ENCODE data around the gene SEMA6D. TPM values are rescaled to one million over a fixed set of nuclear protein-coding genes. Genes with fewer than 3 reads are reported as not detected.

SEMA6D gene
- total RNA-seq, 1 experiment from 2014 or later: 15.8 TPM

GRCh38 chr15:47762621-47763020 lies 45.3 kb downstream of the SEMA6D start:
- no peak overlapping the region for H3K4ac ChIP-seq (ENCODE audit: low read depth, low read length)
- no peak overlapping the region for H3K23ac ChIP-seq (ENCODE audit: insufficient read length, low read depth, low read length)
- H3K9me3 Mint-ChIP-seq: no peaks in the 10 kb centered on the region
- no peak overlapping the region for H3K14ac ChIP-seq (ENCODE audit: insufficient read depth, low read length)
- no peak overlapping the region for H2BK12ac ChIP-seq (ENCODE audit: insufficient read length, low read depth, low read length)
- H3K4me1 ChIP-seq (ENCODE audit: insufficient read depth, low read length): no peaks in the 10 kb centered on the region
- no peaks in the 10 kb centered on the region for H3K79me1 ChIP-seq (ENCODE audit: insufficient read depth, low read depth, low read length, poor library complexity, severe bottlenecking)
- no peak for DNase-seq
- no peak overlapping the region for H2BK120ac ChIP-seq (ENCODE audit: low read depth, low read length, poor library complexity, severe bottlenecking)
- H2AK5ac ChIP-seq (ENCODE audit: insufficient read length, low read length): no peak overlapping the region
- H3K56ac ChIP-seq (ENCODE audit: insufficient read length, low read depth, low read length): no peak overlapping the region
- no peak overlapping the region for H3K27ac Mint-ChIP-seq
- H3K27ac ChIP-seq (ENCODE audit: insufficient read length, low read depth, low read length): no peak overlapping the region
- H3K4me3 Mint-ChIP-seq: no peak overlapping the region
- H3T11ph ChIP-seq (ENCODE audit: low read length): no peak overlapping the region
- H3K79me2 ChIP-seq (ENCODE audit: insufficient read depth, low read length): no peaks in the 10 kb centered on the region
- WGBS (ENCODE audit: extremely low coverage, insufficient read length, low lambda C conversion rate): no CpG with 5 or more reads among the region's 3 CpGs
- no peak overlapping the region for H4K91ac ChIP-seq (ENCODE audit: insufficient read length, low read depth, low read length)
- H3K27me3 Mint-ChIP-seq (ENCODE audit: low read depth): no peaks in the 10 kb centered on the region
- H3K18ac ChIP-seq (ENCODE audit: insufficient read length, low read depth, low read length): no peak overlapping the region
- peaks cover 16 to 67% (median 59%) of the 10 kb centered on the region in 3 experiments; a peak in 6 of 7 replicates for H3K36me3 Mint-ChIP-seq (ENCODE audit: insufficient read depth in 1 of 3, low read depth in 3 of 3)
- no peak overlapping the region for H2BK20ac ChIP-seq (ENCODE audit: low read depth, low read length, poor library complexity, severe bottlenecking)
- H4K5ac ChIP-seq (ENCODE audit: insufficient read length, low read depth, low read length): no peak overlapping the region
- no peak overlapping the region for H4K8ac ChIP-seq (replicated peaks; ENCODE audit: insufficient read length, low read depth, low read length)
- no peak overlapping the region for H2BK15ac ChIP-seq (ENCODE audit: low read depth, low read length)
- no peak overlapping the region for H3K4me2 ChIP-seq (ENCODE audit: insufficient read depth, insufficient read length, low read length)
- TF ChIP-seq CTCF (conservative IDR thresholded peaks at IDR 0.05): no peak
- no peaks in the 10 kb centered on the region for H4K20me1 ChIP-seq (ENCODE audit: control insufficient read depth, insufficient read depth, insufficient read length)
- H3K4me1 Mint-ChIP-seq: peaks cover 12 to 14% of the 10 kb centered on the region in 2 experiments
- no peak overlapping the region for H2AFZ ChIP-seq (ENCODE audit: low read length)
- no peaks in the 10 kb centered on the region for H3K23me2 ChIP-seq (ENCODE audit: insufficient read length, low read depth, low read length, poor library complexity, severe bottlenecking)
- 0 out of 2 replicates have a peak, but pooled peaks cover 2% of the 10 kb centered on the region for H3K27me3 ChIP-seq (ENCODE audit: insufficient read depth, low read length)
- no peak overlapping the region for H2BK5ac ChIP-seq (ENCODE audit: insufficient read length, low read length)
- no peak overlapping the region for H3K9ac ChIP-seq (ENCODE audit: extremely low read depth, insufficient read length, low read length)
- H3K9me3 ChIP-seq (ENCODE audit: control insufficient read depth, low read depth, low read length): no peaks in the 10 kb centered on the region

All from H9 (cell line).